ENCODE measurements around the gene IQGAP2.

Gene IQGAP2

GRCh38 chr5:76612942-76613341, 209.9 kb downstream of the IQGAP2 start:
- DNase-seq (ENCODE audit: low read depth), result no peak

- no peak for DNase-seq (ENCODE audit: low read depth)
Observed at GRCh38 chr5:76615759-76616158, 212.7 kb downstream of the IQGAP2 start.

- DNase-seq (ENCODE audit: low read depth), result no peak
Observed at GRCh38 chr5:76616206-76616605, 213.1 kb downstream of the IQGAP2 start.

GRCh38 chr5:76617229-76617628, 214.1 kb downstream of the IQGAP2 start:
- no peak for DNase-seq (ENCODE audit: low read depth)

DNA sequence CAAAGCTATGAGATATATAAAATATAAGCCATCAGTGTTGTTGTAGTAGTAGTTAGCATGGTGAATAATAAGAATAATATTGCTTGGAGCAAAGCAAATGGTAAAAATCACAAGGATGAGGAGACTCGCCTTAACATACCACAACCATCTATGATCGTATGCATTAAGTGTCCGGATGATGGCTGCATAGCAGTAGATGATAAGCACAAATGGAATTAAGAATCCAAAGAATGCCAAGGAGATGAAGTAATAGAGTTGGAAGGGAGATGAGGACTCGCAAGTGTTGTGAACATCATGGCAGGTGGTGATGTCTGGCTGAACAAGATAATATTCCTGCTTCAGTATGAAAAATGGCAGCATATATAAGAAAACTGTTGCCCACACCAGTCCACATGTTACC, 214.6 kb downstream of the IQGAP2 start:
- no peak for DNase-seq (ENCODE audit: low read depth)

DNA sequence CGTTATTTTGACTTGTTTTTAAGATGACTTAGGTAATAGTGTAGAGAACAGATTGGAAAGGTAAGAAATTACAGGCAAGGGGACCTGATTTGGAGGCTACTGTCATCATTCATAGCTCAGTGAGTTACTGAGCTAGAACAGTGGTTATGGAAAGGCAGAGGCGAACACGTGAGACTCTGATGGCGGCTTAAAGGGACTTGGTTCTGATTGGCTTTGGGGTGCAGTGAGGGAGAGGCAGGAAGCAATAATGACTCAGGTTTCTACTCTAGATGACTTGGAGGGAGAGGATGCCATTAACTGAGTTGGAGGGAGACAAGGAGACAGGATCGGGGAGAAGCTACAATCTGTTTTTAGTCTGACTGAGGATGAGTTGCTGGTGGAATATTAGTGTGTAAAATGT, 217.1 kb downstream of the IQGAP2 start:
- no peak for DNase-seq (ENCODE audit: low read depth)

DNA sequence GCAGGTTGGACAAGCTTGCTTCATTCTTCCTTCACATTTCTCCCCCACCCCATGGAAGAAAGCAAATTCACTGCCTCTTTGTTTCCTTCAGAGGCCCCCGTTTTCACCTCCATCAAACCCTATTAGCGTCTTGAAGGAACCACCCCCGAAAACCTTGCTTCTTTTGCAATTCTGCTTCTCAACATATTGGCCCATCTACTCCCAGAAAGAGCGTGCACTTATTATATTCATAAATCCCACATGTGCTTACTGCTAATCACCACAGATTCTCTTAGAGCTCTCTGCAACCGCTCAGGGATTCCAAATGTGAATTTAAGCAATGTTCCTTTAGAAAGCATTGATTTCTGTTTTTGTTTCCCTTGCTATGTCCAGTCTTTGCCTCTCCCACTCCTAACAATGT, 219.0 kb downstream of the IQGAP2 start:
- no peak for DNase-seq (ENCODE audit: low read depth)

GRCh38 chr5:76622973-76623596, 220.0 kb downstream of the IQGAP2 start, which contains the start of gene F2RL2:
TSS of gene F2RL2 (minus strand) at chr5:76623403. CDS start at chr5:76623230, 173 bp downstream.
- peak; percentile 51 for DNase-seq (ENCODE audit: low read depth)

GRCh38 chr5:76625087-76625815, 222.2 kb downstream of the IQGAP2 start:
- DNase-seq (ENCODE audit: low read depth), result no peak

- DNase-seq (ENCODE audit: low read depth), result no peak
Observed at GRCh38 chr5:76626738-76627137, 223.7 kb downstream of the IQGAP2 start.

DNA sequence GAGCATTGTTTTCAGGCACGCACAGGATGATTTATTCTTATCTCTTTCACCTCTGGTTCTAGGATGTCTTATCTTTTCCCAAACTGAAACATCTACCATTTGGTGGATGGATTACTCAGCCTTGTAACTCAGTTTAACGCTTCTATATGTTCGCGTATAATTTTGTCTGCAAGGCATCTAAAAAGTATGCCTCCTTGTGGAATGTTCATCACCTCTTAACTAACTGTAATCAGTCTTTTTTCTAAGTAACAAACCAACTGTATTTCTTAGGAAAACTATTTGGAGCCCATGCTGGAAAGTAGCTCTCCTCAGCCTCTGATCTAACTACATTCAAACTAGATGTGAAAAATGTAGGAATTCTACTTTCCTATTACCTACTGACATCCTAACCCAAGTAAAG, 231.6 kb downstream of the IQGAP2 start:
- no peak for DNase-seq (ENCODE audit: low read depth)

GRCh38 chr5:76637490-76637889, 234.4 kb downstream of the IQGAP2 start:
- no peak for DNase-seq (ENCODE audit: low read depth)

DNA sequence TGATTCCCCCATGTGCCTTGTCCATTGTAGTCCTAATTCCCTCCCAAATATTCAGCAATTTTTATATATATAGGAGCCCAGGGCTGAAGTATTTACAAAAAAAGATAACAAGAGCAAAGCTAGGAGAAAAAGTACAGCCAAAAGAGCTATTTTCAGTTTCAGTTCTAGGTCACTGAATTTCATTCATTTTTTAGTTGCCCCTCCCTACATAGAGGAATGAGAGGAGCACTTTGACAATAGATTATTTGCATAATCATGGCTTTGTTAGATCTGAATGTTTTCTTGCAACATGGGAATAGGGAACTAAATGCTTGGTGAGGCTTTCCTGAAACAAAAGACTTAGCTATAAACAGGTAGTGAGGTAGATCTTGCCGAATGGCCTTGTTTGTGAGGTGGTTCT, 235.4 kb downstream of the IQGAP2 start:
- no peak for DNase-seq (ENCODE audit: low read depth)

- peak; percentile 66 for DNase-seq (ENCODE audit: low read depth)
Observed at GRCh38 chr5:76641514-76642120, 238.5 kb downstream of the IQGAP2 start.

GRCh38 chr5:76642390-76643040, 239.4 kb downstream of the IQGAP2 start:
- DNase-seq (ENCODE audit: low read depth), result no peak

DNA sequence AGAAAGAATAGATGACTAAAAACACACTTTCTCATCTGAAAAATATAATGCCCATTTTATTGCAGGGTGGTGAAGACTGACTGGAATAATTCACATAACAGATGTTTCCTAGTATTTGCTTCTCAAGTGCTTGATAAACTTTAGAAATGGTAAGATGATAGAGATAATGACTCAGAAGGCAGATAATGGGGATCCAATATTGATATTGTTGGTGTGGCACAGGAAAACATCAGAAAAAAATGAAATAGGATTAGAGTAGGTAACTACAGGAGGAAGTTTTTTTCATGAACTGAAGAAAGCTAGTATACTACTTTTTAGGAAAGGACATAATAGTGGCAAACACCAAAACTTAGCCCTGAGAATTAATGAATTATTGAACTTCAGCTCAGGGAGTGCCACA, 240.3 kb downstream of the IQGAP2 start:
- no peak for DNase-seq (ENCODE audit: low read depth)

DNA sequence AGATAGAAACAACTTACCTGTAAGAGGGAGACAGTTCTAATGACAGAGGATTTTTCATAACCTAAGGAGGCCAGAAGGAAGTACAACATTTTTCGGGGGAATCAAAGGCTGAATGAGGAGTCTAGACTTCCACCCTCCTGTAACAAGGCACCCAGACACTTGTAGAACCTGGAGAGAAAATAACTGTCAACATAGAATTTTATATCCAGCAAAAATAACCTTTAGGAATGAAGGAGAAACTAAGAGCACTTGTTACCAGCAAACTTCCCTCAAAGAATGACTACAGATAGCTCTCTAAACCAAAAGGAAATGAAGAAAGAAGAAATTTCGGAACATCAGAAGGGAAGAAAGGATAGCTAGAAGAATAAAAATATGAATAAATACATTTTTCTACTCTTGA, 246.1 kb downstream of the IQGAP2 start:
- no peak for DNase-seq (ENCODE audit: low read depth)

DNA sequence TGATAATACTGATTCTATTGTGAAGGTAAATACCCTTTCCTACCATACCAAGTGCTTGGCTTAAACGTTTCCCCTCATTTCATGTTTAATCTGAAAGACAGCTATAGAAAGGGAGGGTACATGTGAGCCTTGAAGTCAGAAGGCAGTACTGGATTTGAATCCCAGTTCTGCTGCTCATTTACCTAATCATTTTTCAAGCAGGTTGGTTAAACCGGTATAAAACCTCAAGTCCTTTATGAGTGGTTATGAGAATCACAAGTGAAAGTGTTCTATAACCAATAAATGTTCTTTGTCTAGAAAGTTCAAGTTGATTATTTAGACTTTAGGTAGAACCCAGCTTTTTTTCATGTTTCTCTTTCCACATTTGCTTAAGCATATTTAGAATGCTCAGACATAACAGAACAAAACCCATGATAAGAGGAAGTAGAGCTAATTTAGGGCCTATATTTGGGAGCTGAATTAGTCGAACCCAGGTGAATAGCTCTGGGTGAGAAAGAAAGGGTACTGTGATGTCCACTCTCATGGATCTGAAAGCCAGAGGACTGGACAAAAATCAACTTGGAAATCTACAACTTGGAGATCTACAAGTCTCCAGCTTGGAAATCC, 249.8 kb downstream of the IQGAP2 start:
- DNase-seq (ENCODE audit: low read depth), result no peak

- no peak for DNase-seq (ENCODE audit: low read depth)
Observed at GRCh38 chr5:76657091-76657490, 254.0 kb downstream of the IQGAP2 start.

GRCh38 chr5:76657683-76658311, 254.7 kb downstream of the IQGAP2 start:
- no peak for DNase-seq (ENCODE audit: low read depth)

- DNase-seq (ENCODE audit: low read depth), result no peak
Observed at GRCh38 chr5:76660360-76660759, 257.3 kb downstream of the IQGAP2 start.

- no peak for DNase-seq (ENCODE audit: low read depth)
Observed at GRCh38 chr5:76662521-76662920, 259.4 kb downstream of the IQGAP2 start.

All from stromal cell of bone marrow (primary cell).